KMS-11 (cell line): Measurements from ENCODE around the gene DGCR2.

Experiments used
- H2AFZ ChIP-seq: fragments of 200-600 bp; sonication (generic); 2 replicates; pipeline ENCODE4 v1.6.1; 2016; ENCODE audit warnings: antibody characterized with exemption, mixed run types, low read depth
- H3K27ac ChIP-seq: fragments of 200-600 bp; sonication (generic); 2 replicates; pipeline ENCODE4 v1.6.1; 2016; ENCODE audit warnings: mild to moderate bottlenecking, mixed run types
- H3K27me3 ChIP-seq: fragments of 200-600 bp; sonication (generic); 2 replicates; pipeline ENCODE4 v1.6.1; 2017; ENCODE audit warnings: mild to moderate bottlenecking, low read depth, mixed run types, moderate library complexity; ENCODE audit not compliant: insufficient read depth
- H3K36me3 ChIP-seq: fragments of 200-600 bp; sonication (generic); 2 replicates; pipeline ENCODE4 v1.6.1; 2017; ENCODE audit warnings: mild to moderate bottlenecking, mixed run types; ENCODE audit not compliant: insufficient read depth
- H3K4me1 ChIP-seq: fragments of 200-600 bp; sonication (generic); 2 replicates; pipeline ENCODE4 v1.6.1; 2016; ENCODE audit warnings: mild to moderate bottlenecking, low read depth, mixed run types; ENCODE audit not compliant: poor library complexity, severe bottlenecking
- H3K4me2 ChIP-seq: fragments of 200-600 bp; sonication (generic); 2 replicates; pipeline ENCODE4 v1.7.0; 2016; ENCODE audit warnings: mild to moderate bottlenecking, mixed run types
- H3K4me3 ChIP-seq: fragments of 200-600 bp; sonication (generic); IDR thresholded peaks from 2 replicates; pipeline ENCODE4 v1.6.1; 2017; ENCODE audit warnings: low read depth, low read length, mixed read lengths; ENCODE audit not compliant: insufficient read depth
- H3K79me2 ChIP-seq: fragments of 200-600 bp; sonication (generic); 2 replicates; pipeline ENCODE4 v1.6.1; 2016; ENCODE audit warnings: low read depth, mixed run types; ENCODE audit not compliant: insufficient read depth
- H3K9ac ChIP-seq: fragments of 200-600 bp; sonication (generic); 2 replicates; pipeline ENCODE4 v1.6.1; 2016; ENCODE audit warnings: mild to moderate bottlenecking, mixed run types
- H4K20me1 ChIP-seq: fragments of 200-600 bp; sonication (generic); 2 replicates; pipeline ENCODE4 v1.6.1; 2016; ENCODE audit warnings: mild to moderate bottlenecking, mixed run types; ENCODE audit not compliant: insufficient read depth
- TF ChIP-seq, protein P1 (sequence below): fragments of 200-600 bp; sonication (generic); conservative IDR thresholded peaks from 2 replicates; pipeline ENCODE4 v1.6.1; 2017; ENCODE audit warnings: low read depth, mild to moderate bottlenecking, antibody characterized with exemption, low read length, moderate library complexity, mixed read lengths

Gene DGCR2

GRCh38 chr22:18997306-18997924 is 124.8 kb downstream of the DGCR2 start:
- TF ChIP-seq, protein P1, sequence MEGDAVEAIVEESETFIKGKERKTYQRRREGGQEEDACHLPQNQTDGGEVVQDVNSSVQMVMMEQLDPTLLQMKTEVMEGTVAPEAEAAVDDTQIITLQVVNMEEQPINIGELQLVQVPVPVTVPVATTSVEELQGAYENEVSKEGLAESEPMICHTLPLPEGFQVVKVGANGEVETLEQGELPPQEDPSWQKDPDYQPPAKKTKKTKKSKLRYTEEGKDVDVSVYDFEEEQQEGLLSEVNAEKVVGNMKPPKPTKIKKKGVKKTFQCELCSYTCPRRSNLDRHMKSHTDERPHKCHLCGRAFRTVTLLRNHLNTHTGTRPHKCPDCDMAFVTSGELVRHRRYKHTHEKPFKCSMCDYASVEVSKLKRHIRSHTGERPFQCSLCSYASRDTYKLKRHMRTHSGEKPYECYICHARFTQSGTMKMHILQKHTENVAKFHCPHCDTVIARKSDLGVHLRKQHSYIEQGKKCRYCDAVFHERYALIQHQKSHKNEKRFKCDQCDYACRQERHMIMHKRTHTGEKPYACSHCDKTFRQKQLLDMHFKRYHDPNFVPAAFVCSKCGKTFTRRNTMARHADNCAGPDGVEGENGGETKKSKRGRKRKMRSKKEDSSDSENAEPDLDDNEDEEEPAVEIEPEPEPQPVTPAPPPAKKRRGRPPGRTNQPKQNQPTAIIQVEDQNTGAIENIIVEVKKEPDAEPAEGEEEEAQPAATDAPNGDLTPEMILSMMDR = no peak
- Histone ChIP-seq H4K20me1 (no peaks in the 10 kb centered on the region), H3K27ac (no peak overlapping the region)

DNA sequence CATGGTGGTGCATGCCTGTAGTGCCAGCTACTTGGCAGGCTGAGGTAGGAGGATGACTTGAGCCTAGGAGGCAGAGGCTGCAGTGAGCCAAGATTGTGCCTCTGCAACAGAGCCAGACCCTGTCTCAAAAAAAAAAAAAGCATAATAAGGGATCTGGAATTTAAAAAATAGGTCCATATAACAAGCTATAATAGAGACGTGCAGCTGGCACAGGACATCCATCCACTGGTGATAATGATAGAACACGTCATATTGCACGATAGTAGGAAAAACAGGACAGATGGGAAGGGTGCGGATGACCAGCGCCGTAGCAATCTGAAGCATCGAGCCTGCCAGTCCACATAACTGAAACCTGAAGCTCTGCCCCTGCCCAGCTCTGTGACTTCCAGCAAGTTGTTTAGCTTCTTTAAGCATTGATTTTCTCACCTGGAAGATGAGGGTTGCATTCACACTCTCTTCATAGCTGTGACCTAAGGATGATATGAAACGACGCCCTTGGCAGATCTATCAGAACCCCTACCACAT is 125.8 kb downstream of the DGCR2 start:
- no peak overlapping the region for H3K9ac ChIP-seq
- no peaks in the 10 kb centered on the region for H3K4me1 ChIP-seq
- no peaks in the 10 kb centered on the region for H3K79me2 ChIP-seq
- H3K27ac ChIP-seq = no peak overlapping the region
- H3K27me3 ChIP-seq = no peaks in the 10 kb centered on the region
- no peak overlapping the region for H3K4me2 ChIP-seq
- TF ChIP-seq, protein P1 = no peak
- H3K36me3 ChIP-seq = no peaks in the 10 kb centered on the region
- H2AFZ ChIP-seq = no peak overlapping the region
- no peaks in the 10 kb centered on the region for H4K20me1 ChIP-seq
- no peak overlapping the region for H3K4me3 ChIP-seq

More at GRCh38 chr22:18997306-18997924, 124.8 kb downstream of the DGCR2 start:
- H3K79me2 ChIP-seq = no peaks in the 10 kb centered on the region
- no peaks in the 10 kb centered on the region for H3K27me3 ChIP-seq
- H3K4me2 ChIP-seq = no peak overlapping the region
- no peak overlapping the region for H3K9ac ChIP-seq
- H3K36me3 ChIP-seq = no peaks in the 10 kb centered on the region
- no peak overlapping the region for H2AFZ ChIP-seq
- no peaks in the 10 kb centered on the region for H3K4me1 ChIP-seq
- no peak overlapping the region for H3K4me3 ChIP-seq

DNA sequence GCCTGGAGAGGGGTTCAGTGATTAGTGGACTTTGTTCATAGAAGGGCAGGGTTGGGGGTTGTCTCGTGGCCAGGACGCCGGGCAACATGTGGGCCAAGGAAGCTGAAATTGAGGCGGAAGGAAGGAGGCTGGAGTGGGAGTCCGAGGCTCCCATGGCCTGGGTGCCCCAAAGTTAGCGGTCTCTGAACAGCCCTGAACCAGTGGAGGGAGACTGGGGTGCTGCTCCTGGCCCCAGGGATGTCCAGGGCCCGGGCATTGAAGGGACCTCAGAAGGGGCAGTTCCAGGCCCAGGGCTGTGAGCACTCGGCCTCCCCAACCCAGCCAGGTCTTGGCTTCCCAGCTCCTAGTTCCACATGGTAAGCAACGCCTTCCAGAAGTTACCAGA is 126.9 kb downstream of the DGCR2 start:
- no peaks in the 10 kb centered on the region for H3K4me1 ChIP-seq
- H3K79me2 ChIP-seq = no peaks in the 10 kb centered on the region
- no peak overlapping the region for H3K9ac ChIP-seq
- no peaks in the 10 kb centered on the region for H4K20me1 ChIP-seq
- H3K4me2 ChIP-seq = no peak overlapping the region
- H3K4me3 ChIP-seq = no peak overlapping the region
- no peak overlapping the region for H3K27ac ChIP-seq
- H3K36me3 ChIP-seq = no peaks in the 10 kb centered on the region
- TF ChIP-seq, protein P1 = no peak
- H3K27me3 ChIP-seq = no peaks in the 10 kb centered on the region
- no peak overlapping the region for H2AFZ ChIP-seq

- H3K27ac ChIP-seq = no peak overlapping the region
- no peaks in the 10 kb centered on the region for H3K4me1 ChIP-seq
- H4K20me1 ChIP-seq = no peaks in the 10 kb centered on the region
- H2AFZ ChIP-seq = no peak overlapping the region
- H3K79me2 ChIP-seq = no peaks in the 10 kb centered on the region
- TF ChIP-seq, protein P1 = no peak
- H3K9ac ChIP-seq = no peak overlapping the region
- H3K4me2 ChIP-seq = no peak overlapping the region
- H3K4me3 ChIP-seq = no peak overlapping the region
- no peaks in the 10 kb centered on the region for H3K36me3 ChIP-seq
- no peaks in the 10 kb centered on the region for H3K27me3 ChIP-seq
Observed at GRCh38 chr22:18994701-18995326, 127.4 kb downstream of the DGCR2 start.
